ENCODE results near the gene THRAP3.

- TF ChIP-seq CTCF (IDR thresholded peaks at IDR 0.05 in 2 of 3, conservative IDR thresholded peaks at IDR 0.05 in 1 of 3; ENCODE audit: insufficient read depth in 2 of 3, low read depth in 1 of 3, low read length in 3 of 3) (no peak), POLR2A (conservative IDR thresholded peaks at IDR 0.05) (no peak), L3MBTL2 (IDR thresholded peaks at IDR 0.05) (no peak), FOXK1 (CRISPR knock-in tag; IDR thresholded peaks at IDR 0.05; ENCODE audit: borderline replicate concordance) (no peak), NFXL1 (CRISPR knock-in tag; IDR thresholded peaks at IDR 0.05) (no peak)
- TF ChIP-seq, protein P1, sequence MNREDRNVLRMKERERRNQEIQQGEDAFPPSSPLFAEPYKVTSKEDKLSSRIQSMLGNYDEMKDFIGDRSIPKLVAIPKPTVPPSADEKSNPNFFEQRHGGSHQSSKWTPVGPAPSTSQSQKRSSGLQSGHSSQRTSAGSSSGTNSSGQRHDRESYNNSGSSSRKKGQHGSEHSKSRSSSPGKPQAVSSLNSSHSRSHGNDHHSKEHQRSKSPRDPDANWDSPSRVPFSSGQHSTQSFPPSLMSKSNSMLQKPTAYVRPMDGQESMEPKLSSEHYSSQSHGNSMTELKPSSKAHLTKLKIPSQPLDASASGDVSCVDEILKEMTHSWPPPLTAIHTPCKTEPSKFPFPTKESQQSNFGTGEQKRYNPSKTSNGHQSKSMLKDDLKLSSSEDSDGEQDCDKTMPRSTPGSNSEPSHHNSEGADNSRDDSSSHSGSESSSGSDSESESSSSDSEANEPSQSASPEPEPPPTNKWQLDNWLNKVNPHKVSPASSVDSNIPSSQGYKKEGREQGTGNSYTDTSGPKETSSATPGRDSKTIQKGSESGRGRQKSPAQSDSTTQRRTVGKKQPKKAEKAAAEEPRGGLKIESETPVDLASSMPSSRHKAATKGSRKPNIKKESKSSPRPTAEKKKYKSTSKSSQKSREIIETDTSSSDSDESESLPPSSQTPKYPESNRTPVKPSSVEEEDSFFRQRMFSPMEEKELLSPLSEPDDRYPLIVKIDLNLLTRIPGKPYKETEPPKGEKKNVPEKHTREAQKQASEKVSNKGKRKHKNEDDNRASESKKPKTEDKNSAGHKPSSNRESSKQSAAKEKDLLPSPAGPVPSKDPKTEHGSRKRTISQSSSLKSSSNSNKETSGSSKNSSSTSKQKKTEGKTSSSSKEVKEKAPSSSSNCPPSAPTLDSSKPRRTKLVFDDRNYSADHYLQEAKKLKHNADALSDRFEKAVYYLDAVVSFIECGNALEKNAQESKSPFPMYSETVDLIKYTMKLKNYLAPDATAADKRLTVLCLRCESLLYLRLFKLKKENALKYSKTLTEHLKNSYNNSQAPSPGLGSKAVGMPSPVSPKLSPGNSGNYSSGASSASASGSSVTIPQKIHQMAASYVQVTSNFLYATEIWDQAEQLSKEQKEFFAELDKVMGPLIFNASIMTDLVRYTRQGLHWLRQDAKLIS (CRISPR knock-in tag; IDR thresholded peaks at IDR 0.05), result no peak
- TF ChIP-seq, protein P2, sequence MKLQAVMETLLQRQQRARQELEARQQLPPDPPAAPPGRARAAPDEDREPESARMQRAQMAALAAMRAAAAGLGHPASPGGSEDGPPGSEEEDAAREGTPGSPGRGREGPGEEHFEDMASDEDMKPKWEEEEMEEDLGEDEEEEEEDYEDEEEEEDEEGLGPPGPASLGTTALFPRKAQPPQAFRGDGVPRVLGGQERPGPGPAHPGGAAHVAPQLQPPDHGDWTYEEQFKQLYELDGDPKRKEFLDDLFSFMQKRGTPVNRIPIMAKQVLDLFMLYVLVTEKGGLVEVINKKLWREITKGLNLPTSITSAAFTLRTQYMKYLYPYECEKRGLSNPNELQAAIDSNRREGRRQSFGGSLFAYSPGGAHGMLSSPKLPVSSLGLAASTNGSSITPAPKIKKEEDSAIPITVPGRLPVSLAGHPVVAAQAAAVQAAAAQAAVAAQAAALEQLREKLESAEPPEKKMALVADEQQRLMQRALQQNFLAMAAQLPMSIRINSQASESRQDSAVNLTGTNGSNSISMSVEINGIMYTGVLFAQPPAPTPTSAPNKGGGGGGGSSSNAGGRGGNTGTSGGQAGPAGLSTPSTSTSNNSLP (IDR thresholded peaks at IDR 0.05; ENCODE audit: borderline replicate concordance, low read depth, low read length), result no peak
These were observed 120.1 kb downstream of the THRAP3 start for GRCh38 chr1:36344395-36344680.

Data from K562 (cell line).